ENCODE data around the gene LINGO4.

LINGO4 gene

DNA sequence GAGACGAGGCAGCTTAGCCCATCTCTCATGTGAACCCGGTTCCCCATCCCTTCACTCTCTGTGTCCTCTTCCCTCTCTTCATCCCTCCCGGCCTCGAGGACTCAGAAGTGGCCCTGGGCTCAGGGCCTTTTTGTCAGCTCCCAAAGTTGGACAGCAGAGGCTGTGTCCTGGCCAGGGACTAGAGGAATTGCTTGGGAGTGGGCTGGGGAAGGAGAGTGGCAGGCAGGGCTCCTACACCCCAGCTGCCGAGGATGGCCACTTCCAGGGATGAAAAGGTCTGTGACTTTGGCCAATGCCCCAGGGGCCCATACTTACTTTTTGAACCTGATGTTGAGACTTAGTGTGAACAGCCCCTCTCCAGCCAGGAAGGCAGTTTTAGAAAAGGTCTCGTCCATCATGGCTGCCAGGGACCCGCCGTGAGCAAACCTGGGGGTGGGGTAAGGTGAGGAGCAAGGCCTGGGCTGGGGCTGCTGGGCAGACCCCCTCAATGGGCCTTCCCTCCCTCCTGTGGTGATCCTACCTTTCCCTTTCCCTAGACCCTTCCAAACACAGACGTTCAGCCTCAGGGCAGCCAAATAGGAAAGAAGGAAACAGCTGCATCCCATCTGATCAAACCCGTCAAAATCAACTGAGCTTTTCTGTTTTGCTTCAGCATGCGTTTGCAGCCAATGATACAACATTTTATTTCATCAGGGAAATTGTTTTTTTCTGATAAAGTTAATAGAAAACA lies 42.8 kb upstream of the LINGO4 start (continued):
- TF ChIP-seq ZNF366 (tag by site-specific recombination; conservative IDR thresholded peaks at IDR 0.05) (no peak), ZNF777 (tag by site-specific recombination; IDR thresholded peaks at IDR 0.05; ENCODE audit: borderline replicate concordance) (no peak), ZNF707 (tag by site-specific recombination; IDR thresholded peaks at IDR 0.05) (no peak), ZNF768 (tag by site-specific recombination; IDR thresholded peaks at IDR 0.05) (no peak), ZNF623 (tag by site-specific recombination; IDR thresholded peaks at IDR 0.05) (no peak), OSR2 (tag by site-specific recombination; IDR thresholded peaks at IDR 0.05) (no peak), ZSCAN30 (tag by site-specific recombination; IDR thresholded peaks at IDR 0.05) (no peak), ZNF560 (tag by site-specific recombination; IDR thresholded peaks at IDR 0.05; ENCODE audit: borderline replicate concordance) (no peak), ZNF629 (tag by site-specific recombination; IDR thresholded peaks at IDR 0.05) (no peak), ZNF549 (tag by site-specific recombination; IDR thresholded peaks at IDR 0.05) (no peak)
- TF ChIP-seq, protein P1, sequence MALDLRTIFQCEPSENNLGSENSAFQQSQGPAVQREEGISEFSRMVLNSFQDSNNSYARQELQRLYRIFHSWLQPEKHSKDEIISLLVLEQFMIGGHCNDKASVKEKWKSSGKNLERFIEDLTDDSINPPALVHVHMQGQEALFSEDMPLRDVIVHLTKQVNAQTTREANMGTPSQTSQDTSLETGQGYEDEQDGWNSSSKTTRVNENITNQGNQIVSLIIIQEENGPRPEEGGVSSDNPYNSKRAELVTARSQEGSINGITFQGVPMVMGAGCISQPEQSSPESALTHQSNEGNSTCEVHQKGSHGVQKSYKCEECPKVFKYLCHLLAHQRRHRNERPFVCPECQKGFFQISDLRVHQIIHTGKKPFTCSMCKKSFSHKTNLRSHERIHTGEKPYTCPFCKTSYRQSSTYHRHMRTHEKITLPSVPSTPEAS (tag by site-specific recombination; IDR thresholded peaks at IDR 0.05) = no peak

DNA sequence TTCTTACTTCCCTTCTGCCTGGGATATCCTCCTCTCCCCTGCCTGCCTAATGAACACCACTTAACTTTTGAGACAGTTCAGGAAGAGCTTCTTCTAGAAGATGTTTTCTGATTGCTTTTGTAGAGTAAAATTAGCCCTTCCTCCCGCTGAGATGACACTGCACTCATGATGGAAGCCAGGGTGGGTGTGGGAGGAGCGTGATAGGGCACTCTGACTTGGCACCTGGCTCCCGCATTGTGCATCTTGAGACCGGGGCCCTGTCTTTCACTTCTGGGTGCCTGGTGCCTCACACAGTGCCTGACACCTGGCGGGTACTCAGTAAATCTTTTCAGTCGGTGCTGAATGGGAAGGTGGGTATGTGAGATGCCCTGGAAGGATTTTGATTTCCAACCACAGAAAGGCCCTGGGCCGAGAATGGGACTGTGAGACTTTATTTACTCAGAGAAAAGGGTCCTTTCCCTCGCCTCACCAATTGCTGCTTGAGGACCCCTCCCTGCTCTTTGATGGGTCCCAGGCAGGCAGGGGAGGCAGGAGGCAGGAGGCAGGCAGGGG lies 41.5 kb upstream of the LINGO4 start:
- POLR2A ChIA-PET = interaction anchor here (0.5 kb wide), 1 partner anchor 7 kb away, joined by 5 read pairs; no protein-coding TSS in a partner anchor
- CTCF ChIA-PET = interaction anchor here (0.6 to 1.7 kb wide), 3 partner anchors 10 to 1318 kb away, joined by 3 to 11 read pairs (median 3); partner anchors contain the start of gene LCE2A

More for the DNA sequence above, 41.5 kb upstream of the LINGO4 start:
- TF ChIP-seq PRDM1 (tag by site-specific recombination; IDR thresholded peaks at IDR 0.05) (no peak), ZEB2 (tag by site-specific recombination; IDR thresholded peaks at IDR 0.05) (no peak), GFI1B (tag by site-specific recombination; IDR thresholded peaks at IDR 0.05) (no peak), ZNF335 (tag by site-specific recombination; conservative IDR thresholded peaks at IDR 0.05) (peak; percentile 73), ZNF670 (tag by site-specific recombination; IDR thresholded peaks at IDR 0.05; ENCODE audit: low read depth) (no peak)
- TF ChIP-seq, protein P2, sequence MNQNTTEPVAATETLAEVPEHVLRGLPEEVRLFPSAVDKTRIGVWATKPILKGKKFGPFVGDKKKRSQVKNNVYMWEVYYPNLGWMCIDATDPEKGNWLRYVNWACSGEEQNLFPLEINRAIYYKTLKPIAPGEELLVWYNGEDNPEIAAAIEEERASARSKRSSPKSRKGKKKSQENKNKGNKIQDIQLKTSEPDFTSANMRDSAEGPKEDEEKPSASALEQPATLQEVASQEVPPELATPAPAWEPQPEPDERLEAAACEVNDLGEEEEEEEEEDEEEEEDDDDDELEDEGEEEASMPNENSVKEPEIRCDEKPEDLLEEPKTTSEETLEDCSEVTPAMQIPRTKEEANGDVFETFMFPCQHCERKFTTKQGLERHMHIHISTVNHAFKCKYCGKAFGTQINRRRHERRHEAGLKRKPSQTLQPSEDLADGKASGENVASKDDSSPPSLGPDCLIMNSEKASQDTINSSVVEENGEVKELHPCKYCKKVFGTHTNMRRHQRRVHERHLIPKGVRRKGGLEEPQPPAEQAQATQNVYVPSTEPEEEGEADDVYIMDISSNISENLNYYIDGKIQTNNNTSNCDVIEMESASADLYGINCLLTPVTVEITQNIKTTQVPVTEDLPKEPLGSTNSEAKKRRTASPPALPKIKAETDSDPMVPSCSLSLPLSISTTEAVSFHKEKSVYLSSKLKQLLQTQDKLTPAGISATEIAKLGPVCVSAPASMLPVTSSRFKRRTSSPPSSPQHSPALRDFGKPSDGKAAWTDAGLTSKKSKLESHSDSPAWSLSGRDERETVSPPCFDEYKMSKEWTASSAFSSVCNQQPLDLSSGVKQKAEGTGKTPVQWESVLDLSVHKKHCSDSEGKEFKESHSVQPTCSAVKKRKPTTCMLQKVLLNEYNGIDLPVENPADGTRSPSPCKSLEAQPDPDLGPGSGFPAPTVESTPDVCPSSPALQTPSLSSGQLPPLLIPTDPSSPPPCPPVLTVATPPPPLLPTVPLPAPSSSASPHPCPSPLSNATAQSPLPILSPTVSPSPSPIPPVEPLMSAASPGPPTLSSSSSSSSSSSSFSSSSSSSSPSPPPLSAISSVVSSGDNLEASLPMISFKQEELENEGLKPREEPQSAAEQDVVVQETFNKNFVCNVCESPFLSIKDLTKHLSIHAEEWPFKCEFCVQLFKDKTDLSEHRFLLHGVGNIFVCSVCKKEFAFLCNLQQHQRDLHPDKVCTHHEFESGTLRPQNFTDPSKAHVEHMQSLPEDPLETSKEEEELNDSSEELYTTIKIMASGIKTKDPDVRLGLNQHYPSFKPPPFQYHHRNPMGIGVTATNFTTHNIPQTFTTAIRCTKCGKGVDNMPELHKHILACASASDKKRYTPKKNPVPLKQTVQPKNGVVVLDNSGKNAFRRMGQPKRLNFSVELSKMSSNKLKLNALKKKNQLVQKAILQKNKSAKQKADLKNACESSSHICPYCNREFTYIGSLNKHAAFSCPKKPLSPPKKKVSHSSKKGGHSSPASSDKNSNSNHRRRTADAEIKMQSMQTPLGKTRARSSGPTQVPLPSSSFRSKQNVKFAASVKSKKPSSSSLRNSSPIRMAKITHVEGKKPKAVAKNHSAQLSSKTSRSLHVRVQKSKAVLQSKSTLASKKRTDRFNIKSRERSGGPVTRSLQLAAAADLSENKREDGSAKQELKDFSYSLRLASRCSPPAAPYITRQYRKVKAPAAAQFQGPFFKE (tag by site-specific recombination; IDR thresholded peaks at IDR 0.05; ENCODE audit: borderline replicate concordance) = no peak
- TF ChIP-seq, protein P3, sequence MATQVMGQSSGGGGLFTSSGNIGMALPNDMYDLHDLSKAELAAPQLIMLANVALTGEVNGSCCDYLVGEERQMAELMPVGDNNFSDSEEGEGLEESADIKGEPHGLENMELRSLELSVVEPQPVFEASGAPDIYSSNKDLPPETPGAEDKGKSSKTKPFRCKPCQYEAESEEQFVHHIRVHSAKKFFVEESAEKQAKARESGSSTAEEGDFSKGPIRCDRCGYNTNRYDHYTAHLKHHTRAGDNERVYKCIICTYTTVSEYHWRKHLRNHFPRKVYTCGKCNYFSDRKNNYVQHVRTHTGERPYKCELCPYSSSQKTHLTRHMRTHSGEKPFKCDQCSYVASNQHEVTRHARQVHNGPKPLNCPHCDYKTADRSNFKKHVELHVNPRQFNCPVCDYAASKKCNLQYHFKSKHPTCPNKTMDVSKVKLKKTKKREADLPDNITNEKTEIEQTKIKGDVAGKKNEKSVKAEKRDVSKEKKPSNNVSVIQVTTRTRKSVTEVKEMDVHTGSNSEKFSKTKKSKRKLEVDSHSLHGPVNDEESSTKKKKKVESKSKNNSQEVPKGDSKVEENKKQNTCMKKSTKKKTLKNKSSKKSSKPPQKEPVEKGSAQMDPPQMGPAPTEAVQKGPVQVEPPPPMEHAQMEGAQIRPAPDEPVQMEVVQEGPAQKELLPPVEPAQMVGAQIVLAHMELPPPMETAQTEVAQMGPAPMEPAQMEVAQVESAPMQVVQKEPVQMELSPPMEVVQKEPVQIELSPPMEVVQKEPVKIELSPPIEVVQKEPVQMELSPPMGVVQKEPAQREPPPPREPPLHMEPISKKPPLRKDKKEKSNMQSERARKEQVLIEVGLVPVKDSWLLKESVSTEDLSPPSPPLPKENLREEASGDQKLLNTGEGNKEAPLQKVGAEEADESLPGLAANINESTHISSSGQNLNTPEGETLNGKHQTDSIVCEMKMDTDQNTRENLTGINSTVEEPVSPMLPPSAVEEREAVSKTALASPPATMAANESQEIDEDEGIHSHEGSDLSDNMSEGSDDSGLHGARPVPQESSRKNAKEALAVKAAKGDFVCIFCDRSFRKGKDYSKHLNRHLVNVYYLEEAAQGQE (tag by site-specific recombination; IDR thresholded peaks at IDR 0.05) = no peak
- no peak overlapping the region for H3K27ac ChIP-seq (ENCODE audit: extremely low read depth, low read depth, low read length)
- H3K36me3 ChIP-seq (ENCODE audit: control insufficient read depth in 2 of 2, insufficient read depth in 1 of 2, low read length in 2 of 2) = no peaks in the 10 kb centered on the region
- no peaks in the 10 kb centered on the region for H3K9me3 ChIP-seq (ENCODE audit: control insufficient read depth, insufficient read depth, low read depth, low read length)
- no peak overlapping the region for H3K4me3 ChIP-seq (ENCODE audit: low read depth, low read length)
- H3K4me1 ChIP-seq (ENCODE audit: control insufficient read depth, insufficient read depth, low read length) = no peaks in the 10 kb centered on the region

Data from HEK293 (cell line).